H1 (cell line): ENCODE results near the gene ARHGAP26. TPM values are rescaled to one million over a fixed set of nuclear protein-coding genes. Genes with fewer than 3 reads are reported as not detected.

Experiments used
- CHD2 ChIP-seq: IDR thresholded peaks from 2 replicates; pipeline ENCODE4 v1.6.1; 2012; ENCODE audit warnings: low read length, improper control_type of control experiment
- CTBP2 ChIP-seq: IDR thresholded peaks from 2 replicates; pipeline ENCODE4 v1.7.0; 2011; ENCODE audit warnings: borderline replicate concordance, mild to moderate bottlenecking, moderate library complexity, mixed read lengths, low read length; ENCODE audit not compliant: insufficient read depth, insufficient read length
- KDM4A ChIP-seq: IDR thresholded peaks from one replicate; pipeline ENCODE4 v1.7.1; 2012; ENCODE audit warnings: low read depth, mild to moderate bottlenecking, moderate library complexity, low read length, inconsistent platforms; ENCODE audit not compliant: severe bottlenecking
- KDM5A ChIP-seq: fragments of 200-600 bp; IDR thresholded peaks from 2 replicates; pipeline ENCODE4 v1.7.1; 2012; ENCODE audit warnings: mild to moderate bottlenecking, low read length, inconsistent platforms, mixed read lengths
- NANOG ChIP-seq: IDR thresholded peaks from 2 replicates; pipeline ENCODE4 v1.6.1; 2011; ENCODE audit warnings: low read length, low read depth, mild to moderate bottlenecking, inconsistent platforms; ENCODE audit not compliant: insufficient read depth, poor library complexity, severe bottlenecking
- SIN3A ChIP-seq, 2 experiments: IDR thresholded peaks in 1 of 2; conservative IDR thresholded peaks in 1 of 2; 2 replicates each; pipeline ENCODE4 v1.6.1; 2011 to 2012; ENCODE audit warnings: low read length in 2 of 2, improper control_type of control experiment in 1 of 2, low read depth in 1 of 2, mild to moderate bottlenecking in 1 of 2
- SP2 ChIP-seq: IDR thresholded peaks from 2 replicates; pipeline ENCODE4 v1.6.1; 2012; ENCODE audit warnings: mild to moderate bottlenecking, low read length, inconsistent platforms
- TCF12 ChIP-seq: IDR thresholded peaks from 2 replicates; pipeline ENCODE4 v1.6.1; 2011; ENCODE audit warnings: low read depth, mild to moderate bottlenecking, low read length
- YY1 ChIP-seq: IDR thresholded peaks from 2 replicates; pipeline ENCODE4 v1.6.1; 2011; ENCODE audit warnings: low read depth, mild to moderate bottlenecking, low read length
- polyA plus RNA-seq, 7 experiments: library from polyadenylated mRNA; depleted of rRNA in 3 of 7; stranded (reverse) in 5 of 7; unstranded in 2 of 7; fragments of >200 nt in 5 of 7; fragments of 200-250 nt in 2 of 7; gene quantifications; 1 replicate in 5 of 7; 2 replicates in 1 of 7; 4 replicates in 1 of 7; pipeline versions ENCODE4 v1.2.1 to v1.2.3, GENCODE V29; 2011 to 2013; ENCODE audit warnings: missing spikeins in 2 of 7, mixed read lengths in 2 of 7
- total RNA-seq: library from RNA; stranded (reverse); fragmentation: NEBNext Ultra II Directional; extraction: Animal tissue kit (Norgen Biotek cat#: 25700); gene quantifications from 2 replicates; pipeline ENCODE4 v1.2.1, GENCODE V29; 2021
- TF ChIP-seq, protein P1 (sequence below): fragments of 300-600 bp; sonication (generic); IDR thresholded peaks from 2 replicates; pipeline ENCODE4 v1.7.1; 2012; ENCODE audit warnings: low read length, moderate library complexity, mild to moderate bottlenecking, inconsistent platforms; ENCODE audit not compliant: insufficient replicate concordance

Gene ARHGAP26
- total and polyA plus RNA-seq, 2 of the 8 experiments (the other 6 are each of a cell fraction or from before 2014, with no cell fraction given), result 7.1 to 24.8 TPM

DNA sequence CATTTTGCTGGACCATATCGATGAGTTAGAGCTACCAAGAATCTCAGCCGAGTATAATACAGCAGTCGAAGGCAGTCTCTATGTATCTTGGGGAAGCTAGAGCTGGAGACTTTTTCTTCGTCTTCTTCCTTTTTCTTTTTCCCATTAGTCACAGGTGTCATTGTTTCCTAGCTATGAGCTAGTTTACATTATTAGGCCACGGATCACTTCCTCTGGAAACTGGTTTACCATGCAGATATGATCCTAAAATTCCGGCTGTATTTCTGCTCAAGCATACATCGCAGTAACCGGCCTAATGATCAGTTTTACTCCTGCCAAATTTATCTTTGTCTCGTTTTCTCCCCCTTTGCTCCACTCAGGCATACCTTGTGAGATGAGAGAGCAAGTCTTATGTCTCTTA, 312.8 kb downstream of the ARHGAP26 start (continued):
- TF ChIP-seq, protein P1, sequence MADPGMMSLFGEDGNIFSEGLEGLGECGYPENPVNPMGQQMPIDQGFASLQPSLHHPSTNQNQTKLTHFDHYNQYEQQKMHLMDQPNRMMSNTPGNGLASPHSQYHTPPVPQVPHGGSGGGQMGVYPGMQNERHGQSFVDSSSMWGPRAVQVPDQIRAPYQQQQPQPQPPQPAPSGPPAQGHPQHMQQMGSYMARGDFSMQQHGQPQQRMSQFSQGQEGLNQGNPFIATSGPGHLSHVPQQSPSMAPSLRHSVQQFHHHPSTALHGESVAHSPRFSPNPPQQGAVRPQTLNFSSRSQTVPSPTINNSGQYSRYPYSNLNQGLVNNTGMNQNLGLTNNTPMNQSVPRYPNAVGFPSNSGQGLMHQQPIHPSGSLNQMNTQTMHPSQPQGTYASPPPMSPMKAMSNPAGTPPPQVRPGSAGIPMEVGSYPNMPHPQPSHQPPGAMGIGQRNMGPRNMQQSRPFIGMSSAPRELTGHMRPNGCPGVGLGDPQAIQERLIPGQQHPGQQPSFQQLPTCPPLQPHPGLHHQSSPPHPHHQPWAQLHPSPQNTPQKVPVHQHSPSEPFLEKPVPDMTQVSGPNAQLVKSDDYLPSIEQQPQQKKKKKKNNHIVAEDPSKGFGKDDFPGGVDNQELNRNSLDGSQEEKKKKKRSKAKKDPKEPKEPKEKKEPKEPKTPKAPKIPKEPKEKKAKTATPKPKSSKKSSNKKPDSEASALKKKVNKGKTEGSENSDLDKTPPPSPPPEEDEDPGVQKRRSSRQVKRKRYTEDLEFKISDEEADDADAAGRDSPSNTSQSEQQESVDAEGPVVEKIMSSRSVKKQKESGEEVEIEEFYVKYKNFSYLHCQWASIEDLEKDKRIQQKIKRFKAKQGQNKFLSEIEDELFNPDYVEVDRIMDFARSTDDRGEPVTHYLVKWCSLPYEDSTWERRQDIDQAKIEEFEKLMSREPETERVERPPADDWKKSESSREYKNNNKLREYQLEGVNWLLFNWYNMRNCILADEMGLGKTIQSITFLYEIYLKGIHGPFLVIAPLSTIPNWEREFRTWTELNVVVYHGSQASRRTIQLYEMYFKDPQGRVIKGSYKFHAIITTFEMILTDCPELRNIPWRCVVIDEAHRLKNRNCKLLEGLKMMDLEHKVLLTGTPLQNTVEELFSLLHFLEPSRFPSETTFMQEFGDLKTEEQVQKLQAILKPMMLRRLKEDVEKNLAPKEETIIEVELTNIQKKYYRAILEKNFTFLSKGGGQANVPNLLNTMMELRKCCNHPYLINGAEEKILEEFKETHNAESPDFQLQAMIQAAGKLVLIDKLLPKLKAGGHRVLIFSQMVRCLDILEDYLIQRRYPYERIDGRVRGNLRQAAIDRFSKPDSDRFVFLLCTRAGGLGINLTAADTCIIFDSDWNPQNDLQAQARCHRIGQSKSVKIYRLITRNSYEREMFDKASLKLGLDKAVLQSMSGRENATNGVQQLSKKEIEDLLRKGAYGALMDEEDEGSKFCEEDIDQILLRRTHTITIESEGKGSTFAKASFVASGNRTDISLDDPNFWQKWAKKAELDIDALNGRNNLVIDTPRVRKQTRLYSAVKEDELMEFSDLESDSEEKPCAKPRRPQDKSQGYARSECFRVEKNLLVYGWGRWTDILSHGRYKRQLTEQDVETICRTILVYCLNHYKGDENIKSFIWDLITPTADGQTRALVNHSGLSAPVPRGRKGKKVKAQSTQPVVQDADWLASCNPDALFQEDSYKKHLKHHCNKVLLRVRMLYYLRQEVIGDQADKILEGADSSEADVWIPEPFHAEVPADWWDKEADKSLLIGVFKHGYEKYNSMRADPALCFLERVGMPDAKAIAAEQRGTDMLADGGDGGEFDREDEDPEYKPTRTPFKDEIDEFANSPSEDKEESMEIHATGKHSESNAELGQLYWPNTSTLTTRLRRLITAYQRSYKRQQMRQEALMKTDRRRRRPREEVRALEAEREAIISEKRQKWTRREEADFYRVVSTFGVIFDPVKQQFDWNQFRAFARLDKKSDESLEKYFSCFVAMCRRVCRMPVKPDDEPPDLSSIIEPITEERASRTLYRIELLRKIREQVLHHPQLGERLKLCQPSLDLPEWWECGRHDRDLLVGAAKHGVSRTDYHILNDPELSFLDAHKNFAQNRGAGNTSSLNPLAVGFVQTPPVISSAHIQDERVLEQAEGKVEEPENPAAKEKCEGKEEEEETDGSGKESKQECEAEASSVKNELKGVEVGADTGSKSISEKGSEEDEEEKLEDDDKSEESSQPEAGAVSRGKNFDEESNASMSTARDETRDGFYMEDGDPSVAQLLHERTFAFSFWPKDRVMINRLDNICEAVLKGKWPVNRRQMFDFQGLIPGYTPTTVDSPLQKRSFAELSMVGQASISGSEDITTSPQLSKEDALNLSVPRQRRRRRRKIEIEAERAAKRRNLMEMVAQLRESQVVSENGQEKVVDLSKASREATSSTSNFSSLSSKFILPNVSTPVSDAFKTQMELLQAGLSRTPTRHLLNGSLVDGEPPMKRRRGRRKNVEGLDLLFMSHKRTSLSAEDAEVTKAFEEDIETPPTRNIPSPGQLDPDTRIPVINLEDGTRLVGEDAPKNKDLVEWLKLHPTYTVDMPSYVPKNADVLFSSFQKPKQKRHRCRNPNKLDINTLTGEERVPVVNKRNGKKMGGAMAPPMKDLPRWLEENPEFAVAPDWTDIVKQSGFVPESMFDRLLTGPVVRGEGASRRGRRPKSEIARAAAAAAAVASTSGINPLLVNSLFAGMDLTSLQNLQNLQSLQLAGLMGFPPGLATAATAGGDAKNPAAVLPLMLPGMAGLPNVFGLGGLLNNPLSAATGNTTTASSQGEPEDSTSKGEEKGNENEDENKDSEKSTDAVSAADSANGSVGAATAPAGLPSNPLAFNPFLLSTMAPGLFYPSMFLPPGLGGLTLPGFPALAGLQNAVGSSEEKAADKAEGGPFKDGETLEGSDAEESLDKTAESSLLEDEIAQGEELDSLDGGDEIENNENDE, result no peak
- TF ChIP-seq TCF12 (no peak), SP2 (no peak), KDM5A (no peak), KDM4A (no peak), SIN3A (conservative IDR thresholded peaks at IDR 0.05 in 1 of 2, IDR thresholded peaks at IDR 0.05 in 1 of 2; ENCODE audit: low read depth in 1 of 2, low read length in 2 of 2) (no peak), CTBP2 (no peak), CHD2 (no peak), NANOG (no peak), YY1 (no peak)
- TF ChIP-seq, all 59 proteins: peak for 0
